GOT3 (cell line): ENCODE data around the gene HESX1.
A peak's percentile ranks its signal among the peaks of the same experiment; 100 is the strongest.

Source experiments
- DNase-seq: peaks from one replicate; lab custom pipeline; 2025; ENCODE audit warnings: mixed read lengths; lab: John Stamatoyannopoulos, UW

The HESX1 gene

DNA sequence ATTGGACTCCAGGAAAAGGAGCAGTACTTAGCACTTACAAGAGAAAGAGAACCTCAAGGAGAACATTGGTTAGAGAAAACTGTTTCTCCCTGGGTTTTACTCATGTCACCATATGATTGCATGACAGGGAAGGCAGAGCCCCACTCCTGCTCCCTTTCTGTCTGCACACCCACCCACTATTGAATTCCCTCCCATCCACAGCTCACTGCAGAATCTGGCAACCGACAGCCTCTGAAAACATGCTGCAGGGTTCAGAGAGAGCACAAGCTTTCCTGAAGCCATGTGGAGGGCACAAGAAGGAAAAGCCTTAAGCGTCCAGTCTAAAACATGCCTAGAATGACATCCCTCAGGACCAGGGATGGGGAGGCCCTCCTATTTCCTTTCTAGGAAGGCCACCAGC, 31.6 kb downstream of the HESX1 start:
- no peak for DNase-seq

DNA sequence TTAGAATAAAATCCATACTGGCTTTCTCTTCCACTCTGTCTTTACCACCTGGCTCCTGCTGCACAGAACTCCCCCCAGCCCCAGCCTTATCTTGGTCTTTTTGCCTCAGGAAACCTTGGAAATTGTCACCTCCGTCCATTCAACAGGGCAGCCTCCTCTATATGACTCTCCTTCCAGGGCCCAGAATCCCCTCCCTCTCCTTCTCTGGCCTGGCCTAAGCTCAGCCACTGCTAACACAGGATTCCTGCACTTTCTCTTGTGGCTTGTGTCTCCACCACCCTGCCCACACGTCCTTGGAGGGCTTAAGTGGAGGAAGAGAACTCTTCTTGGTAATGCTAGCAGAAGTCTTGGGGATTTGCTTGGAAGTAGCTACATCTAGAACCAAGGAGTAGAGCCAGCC, 33.1 kb downstream of the HESX1 start:
- DNase-seq: no peak

DNA sequence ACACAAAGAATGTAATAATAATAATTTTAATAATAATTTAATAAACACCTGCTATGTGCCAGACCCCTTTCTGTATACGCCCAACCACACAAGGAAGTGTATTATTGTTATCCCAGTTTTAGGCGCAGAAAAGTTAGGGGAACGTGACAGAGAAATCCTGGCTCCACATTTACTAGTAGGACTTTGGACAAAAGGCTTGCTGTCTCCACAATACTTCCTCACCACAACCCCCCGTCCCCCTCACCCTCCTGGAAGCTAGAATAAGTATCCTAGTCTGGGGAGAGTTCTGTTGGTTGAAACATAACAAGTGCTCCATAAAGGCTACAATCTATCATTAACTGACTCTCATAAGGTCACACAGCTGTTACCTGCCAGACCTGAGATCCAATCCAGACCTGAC, 34.1 kb downstream of the HESX1 start:
- no peak for DNase-seq

DNA sequence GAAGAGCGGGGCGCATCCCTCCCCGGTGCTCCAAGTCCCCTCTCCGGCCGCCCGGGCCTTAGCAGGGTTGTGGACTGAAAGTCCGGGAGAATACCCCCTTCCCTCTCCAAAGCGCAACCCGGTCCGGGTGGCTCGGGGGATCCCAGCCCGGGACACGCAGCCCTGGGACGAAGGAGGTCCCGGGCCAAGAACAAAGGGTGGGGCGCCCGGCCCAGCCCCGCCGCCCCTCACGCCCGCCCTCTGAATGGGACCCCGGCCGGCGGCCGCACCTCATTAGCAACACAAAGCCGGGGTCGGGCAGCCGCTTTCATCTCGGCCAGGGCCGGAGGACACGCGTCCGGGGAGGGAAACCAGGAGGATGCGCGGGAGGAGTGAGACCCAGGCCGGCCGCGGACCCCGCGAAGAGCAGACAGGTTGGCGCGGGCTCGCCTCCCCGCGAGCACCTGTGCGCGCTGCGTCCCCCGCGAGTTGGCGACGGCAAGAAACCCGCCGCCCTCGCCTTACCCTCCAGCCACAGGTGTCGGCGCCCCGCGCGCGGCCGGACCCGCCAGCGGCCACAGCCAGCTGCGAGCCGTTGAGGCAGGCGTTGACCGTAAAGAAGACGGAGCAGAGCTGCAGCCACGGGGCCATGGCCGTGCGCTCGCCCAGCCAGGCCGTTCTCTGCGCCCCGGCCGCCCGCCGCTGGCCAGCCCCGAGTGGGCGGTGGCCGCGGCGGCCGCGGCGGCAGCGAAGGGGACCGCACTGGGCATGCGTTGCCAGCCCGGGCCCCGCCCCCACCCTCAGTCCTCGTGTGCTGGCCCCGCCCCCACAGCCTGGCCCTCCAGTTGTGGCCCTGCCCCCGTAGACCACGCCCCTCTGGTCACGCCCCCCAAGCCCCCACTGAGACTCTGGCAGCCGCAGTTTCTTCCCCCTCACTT, 34.9 kb downstream of the HESX1 start, which contains the start of gene IL17RD:
IL17RD (minus strand) TSS at position 697 of the 917 bp plus-strand sequence; CDS start at position 630, 67 bp downstream.
- DNase-seq: peak; percentile 10

DNA sequence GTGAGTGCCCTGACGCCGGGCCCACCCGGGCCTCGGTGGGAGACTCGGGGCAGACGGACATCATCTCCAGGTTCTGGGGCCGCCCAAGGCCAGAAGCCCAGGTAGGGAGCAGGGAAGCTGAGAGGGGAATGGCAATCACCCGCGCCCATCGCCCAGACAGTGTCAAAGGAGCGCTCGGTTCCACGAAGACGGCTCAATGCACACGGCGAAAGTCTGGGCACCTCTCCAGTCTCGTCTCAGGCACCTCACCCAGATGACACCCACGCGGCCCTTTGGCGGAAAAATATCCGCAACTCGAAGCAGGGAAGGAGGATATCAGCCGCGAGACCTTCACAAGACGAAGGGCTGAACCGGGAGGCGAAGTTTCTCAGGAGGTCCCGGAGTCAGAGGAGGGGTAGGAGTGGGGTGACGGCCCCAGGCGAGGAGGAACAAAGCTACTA, 35.5 kb downstream of the HESX1 start:
- DNase-seq: no peak

DNA sequence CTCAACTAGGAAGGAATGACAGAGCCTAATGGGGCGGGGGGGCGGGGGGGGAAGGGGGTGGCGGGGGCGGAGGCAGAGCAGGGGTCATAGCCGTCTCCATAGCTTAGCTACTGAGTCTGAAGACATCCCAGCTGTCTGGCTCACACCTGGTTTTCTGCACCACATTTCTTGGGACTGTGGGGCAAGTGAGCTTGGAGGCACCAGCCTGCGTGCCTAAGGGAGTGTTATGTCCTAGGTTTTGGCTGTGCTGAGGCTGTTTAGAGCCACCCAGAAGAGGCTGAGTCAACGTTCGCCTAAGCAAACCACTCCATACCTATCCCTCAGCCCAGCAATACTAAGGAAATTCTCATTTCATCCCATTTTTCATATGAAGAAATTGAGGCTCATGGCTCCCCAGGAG, 36.0 kb downstream of the HESX1 start:
- DNase-seq: no peak

DNA sequence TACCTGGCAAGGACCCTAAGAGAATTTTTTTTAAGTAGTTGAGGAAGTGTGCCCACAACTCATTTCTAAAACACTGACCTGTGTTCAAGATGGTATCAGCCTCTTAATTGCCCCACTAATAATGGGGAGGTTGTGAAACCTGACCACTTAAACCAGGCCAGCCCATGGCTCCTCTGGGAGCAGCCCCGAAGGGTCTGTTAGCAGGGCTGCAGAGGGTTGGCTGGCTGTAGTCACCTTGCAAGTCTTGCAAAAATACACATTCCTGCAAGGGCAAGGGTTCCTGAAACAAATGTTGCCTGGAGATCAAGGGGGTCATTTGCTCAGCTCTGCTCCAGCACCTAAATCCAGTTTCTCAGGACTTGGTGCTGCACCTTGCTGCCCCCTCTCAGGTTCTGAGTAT, 37.9 kb downstream of the HESX1 start:
- no peak for DNase-seq

DNA sequence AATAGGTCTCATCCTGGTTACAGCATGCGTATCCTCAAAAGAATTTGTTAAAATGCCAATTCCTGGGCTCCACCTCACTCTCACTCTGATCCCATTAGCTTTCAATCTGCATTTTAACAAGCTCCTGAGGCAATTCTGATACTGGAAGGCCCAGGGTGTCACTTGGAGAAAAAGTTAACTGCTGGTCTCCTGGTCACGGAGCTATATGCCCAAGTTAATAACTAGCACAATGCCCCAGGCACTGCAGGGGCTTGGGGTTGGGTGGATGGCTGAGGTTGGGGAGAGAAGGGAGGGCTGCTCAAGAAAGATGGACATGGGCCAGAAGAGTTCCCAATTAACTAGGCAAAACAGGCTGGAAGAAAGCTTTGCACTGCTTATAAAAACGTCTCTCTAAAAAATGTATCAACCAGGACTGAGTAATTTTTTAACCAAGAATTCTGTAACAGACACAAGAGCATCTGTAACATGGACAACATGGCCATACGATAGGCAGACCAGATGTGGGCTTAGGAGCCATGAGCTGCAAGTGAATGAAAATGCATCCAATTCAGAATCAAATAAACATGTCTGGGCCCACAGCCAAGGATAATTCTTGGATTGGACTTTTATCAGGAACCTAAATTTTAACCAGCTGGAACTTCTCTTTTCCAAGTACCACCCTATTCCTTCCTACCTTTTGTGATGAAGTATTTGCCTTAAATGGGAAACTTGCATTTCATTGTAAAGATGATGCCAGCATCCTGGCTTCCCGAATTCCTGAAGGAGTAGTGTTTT, 38.8 kb downstream of the HESX1 start:
- DNase-seq: no peak

DNA sequence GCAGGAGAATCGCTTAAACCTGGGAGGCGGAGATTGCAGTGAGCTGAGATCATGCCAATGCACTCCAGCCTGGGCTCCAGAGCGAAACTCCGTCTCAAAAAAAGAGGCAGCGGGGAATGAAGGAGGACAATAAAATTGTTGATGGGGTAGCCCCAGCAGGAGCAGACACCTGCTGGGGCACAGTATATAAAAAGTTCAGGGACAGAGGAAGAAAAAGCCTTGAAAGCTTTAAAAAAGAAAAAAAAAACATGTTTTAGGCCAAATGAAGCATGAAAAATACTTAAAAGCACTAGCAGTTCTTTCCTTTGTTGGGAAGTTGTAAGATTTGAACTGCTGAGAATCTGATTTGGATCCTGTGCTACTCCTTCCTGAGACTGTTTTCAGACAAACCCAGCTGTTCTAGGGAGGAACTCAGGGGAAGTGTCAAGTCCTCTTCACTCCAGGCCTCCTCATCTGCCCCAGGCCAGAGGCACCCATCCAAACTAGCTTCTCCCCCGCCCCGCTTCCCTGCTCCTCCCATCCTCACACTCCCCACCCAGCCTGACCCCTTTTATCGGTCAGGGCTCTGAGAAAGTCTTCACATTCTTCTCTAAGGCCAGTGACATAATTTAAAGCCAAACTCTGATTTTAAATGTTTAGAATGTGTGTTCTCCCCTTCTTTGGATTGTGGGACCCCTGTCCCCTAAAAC, 39.6 kb downstream of the HESX1 start:
- no peak for DNase-seq

DNA sequence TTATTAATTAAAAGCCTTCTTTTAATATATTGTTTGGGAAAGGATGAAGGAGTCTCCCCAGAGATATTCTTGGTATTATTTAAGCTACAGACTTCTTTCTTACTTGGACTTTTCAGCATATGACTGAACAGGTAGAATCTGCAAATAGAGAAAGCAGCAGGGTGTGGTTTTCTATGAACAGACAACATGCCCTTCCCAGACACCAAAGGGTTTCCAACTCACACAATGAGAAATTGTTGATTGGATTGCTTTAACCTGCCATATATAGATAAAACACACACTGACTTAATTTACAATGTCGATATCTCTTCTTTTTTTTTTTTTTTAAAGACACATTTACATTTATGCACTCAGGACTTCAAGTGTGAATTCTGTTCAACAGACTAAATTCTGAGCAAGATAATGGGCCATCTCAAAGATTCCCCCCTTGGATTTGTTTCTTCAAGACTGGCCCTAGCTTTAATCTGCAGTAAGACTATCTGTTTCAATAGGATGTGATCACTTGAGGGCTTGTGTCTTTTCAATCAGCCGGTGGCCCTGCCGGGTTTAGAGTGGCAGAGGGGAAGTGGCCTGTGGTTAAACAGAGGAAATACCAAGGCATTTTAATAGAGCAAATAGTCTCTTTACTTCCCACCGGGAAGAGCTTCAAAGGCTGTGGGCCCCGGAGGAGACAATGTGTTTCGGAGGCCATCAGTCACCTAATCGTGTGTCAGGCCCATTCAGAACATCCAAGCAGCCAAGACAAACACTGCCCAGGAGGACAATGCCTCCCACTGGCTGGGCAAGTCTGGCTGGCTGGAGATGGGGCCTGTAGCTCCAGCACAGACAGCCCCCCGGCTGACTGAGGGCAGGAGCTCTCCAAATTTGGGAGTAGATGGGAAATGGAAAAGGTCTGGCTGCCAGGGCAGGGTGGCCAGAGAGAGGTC, 40.7 kb downstream of the HESX1 start:
- DNase-seq: no peak

DNA sequence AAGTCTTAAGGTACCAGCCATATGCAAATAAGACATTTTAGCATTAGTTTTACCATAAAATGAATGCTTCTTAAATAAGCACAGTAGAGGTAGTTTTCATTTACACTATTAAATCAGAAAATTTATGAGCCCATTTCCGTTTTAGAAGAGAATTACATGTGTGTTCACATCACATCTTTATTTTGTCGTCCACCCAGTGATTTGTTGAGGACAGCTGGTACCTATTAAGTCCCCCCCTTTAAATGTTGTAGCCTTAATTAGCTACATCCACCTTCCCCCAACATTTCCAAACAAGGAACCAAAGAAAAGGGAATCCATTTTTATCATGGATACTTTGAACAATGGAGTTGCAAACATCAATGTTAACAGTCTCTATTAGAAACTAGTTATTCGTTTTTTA, 41.5 kb downstream of the HESX1 start:
- no peak for DNase-seq

DNA sequence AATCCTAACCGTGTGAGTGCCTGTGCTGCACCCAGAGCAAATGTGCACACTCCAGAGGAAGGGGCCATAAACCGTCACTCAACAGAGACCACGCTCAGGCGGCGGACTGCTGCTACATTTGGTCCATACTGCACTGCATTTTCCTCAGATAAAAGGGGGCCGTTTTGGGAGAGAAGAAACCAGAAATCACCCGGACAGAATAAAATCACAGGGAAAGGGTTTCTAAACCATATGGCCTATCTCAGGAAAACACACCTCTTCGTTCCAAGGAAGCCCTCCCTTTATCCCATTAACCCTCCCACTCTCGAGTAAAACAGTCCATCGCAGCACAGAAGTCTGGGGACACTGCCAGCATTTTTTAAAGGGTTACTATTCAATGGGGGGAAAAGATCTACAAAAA, 42.2 kb downstream of the HESX1 start:
- no peak for DNase-seq

DNA sequence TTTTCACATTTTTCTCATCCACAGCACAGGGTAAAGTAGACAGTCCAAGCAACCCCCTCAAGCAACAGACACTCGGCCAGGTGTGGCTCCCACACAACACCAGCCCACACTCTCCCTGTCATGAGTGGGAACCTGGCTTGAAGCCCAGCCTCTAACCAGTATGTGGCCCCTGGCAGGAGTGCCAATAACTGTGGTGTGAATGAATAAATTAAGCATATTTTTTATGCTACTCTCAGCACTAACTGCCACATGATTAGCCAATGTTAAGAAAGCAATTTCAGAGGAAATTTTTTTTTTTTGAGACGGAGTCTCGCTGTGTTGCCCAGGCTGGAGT, 44.5 kb downstream of the HESX1 start:
- DNase-seq: no peak

DNA sequence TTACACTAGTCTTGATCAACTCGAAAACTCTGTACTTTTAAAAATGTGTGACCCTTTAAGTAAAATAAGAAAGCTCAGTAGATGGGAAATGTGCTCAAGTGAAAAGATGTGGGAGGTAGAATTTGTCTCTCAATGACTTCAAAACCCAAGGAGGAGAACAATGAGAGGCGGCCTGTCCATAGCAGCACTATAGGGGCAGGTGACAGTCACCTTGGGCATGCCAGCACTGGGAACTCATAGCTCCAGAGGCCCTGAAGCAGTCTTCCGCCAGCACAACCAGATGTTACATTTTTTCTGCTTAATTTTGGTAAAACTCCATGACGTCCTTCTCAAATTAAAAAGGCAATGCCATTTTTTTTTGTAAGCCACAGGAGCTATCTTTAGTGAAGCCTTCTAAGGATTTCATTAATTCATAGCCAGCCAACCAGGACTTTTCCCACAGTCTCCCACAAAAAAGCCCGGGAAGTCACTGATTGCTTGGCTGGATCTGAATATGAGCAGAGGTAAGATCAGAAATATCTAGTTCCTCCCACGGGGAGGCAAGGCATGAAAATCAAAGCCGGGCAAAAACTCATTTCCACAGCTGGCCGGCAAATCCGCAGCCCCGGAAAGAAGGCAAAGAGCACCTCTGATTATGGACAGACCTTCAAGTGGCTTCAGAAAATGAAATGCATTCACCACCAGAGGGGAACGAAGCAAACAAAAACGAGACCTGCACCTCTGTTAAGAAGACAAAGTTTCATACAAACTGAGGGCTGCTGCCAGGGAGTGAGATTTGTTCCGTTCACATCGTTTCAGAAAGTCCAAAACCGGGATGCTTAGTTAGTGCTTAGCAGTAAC, 45.1 kb downstream of the HESX1 start:
- no peak for DNase-seq

DNA sequence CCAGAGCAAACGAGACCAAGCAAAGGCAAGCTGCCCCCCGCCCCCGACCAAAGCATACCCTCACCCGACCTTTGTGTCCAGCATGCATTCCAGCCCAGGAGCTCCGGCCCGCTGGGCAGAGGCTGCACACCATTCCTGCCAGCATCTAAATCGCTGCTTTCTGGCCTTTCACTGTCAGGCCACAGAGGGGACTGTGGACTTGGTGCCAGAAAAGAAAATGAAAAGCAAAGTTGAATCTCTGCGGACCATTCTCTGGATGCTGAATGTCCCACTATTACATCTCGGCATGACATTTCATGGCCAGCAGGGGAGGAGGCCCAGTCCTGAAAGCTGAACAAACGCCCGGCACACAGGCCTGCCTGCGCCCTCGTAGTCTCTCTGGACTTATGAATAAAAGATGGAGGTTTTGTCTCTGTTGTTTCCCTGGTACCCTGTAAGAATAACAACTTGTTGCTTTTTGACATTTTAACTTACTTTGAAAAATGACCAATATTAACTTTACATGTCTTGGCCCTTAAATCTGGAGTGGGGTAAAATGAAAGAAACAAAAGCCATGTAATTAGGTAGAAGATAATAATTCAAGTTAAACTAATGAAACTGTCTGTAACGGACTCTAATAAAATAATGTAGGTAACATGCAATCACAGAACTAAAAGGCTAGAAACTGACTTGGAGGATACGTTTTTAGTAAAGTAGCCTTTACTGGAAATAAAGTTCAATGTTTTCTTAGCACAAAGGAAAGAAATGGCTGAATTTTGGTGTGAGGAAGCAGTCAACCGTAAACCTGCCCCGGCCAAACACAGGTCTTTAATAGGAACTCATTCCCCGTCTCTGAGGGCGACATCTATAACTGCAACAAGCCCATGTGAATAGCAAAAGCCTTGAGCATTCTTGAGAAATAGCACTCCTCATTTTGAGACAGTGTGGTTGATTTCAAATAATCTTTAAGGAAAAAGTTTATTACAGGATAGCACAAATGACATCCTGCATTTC, 47.3 kb downstream of the HESX1 start:
- DNase-seq: no peak

DNA sequence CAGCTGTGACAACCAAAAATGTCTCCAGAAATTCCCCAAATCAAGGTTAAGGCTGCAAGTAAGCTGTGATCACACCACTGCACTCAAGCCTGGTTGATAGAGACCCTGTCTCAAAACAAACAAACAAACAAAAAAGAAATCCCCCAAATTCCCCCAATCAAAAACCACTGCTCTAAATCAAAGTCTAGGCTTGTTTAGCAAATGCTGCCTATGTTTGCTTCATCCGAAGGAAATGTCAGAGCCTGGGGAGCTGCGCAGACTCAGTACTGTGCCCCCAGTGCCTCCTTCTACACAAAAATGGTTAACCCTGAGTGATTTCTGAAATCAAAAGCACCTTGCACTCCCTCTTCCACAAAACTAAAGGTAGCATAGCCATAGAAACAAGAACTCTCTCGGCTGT, 48.0 kb downstream of the HESX1 start:
- no peak for DNase-seq

DNA sequence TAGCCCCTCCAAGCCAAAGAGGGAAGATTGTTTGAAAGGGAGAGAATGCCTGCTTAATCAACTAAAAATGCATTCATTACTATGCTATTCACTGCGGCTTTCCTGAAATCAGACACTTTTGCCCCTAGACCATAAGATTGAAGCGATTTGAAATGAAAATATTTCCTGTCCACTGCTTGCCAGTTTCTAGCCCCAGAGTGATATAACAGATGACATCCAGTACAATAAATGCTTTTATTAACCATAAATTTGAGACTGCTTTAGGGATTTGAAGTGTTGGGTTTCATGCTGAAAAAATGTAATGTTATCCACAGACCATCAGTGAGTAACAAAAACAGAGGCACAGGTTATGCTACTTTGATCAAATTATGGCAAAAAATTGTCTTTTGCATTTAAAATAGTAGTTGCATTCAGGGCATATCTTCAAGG, 48.7 kb downstream of the HESX1 start:
- DNase-seq: no peak

DNA sequence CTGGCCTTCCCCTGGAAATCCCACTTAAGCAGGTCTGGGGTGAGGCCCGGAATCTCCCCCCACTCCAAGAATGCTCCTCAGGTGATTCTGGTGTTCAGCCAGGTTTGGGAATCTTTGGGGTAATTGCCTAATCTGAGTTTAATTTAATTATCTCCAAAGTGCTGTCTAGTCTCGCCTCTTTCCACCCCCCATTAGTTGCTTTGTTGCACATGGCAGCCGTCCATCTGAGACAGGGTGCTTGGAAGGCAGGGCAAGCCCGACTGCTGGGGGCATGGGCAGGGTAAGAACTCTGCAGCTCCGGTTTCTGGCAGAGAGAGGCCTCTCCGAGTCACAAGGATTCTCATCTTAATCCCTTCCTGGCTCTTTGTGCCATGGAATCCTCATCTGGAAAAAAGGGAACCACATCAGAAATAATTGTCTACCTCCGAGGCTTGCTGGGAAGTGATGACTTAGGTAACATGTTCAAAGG, 49.6 kb downstream of the HESX1 start:
- DNase-seq: no peak
